PC-3 (cell line): Measurements from ENCODE around the gene RABL3.
"Not testable (repeated sequence)": the region's sequence is repeated elsewhere in the genome, so short reads cannot be mapped to it uniquely, and the experiment has no call there.

Experiments
- EZH2 ChIP-seq: fragments of 300-600 bp; sonication (generic); IDR thresholded peaks from one replicate; pipeline ENCODE4 v1.6.1; 2017; ENCODE audit warnings: antibody characterized with exemption, mild to moderate bottlenecking, low read length; ENCODE audit not compliant: unreplicated experiment
- EZH2phosphoT487 ChIP-seq: fragments of 300-600 bp; sonication (generic); IDR thresholded peaks from 2 replicates; pipeline ENCODE4 v1.6.1; 2018; ENCODE audit warnings: mild to moderate bottlenecking, antibody characterized with exemption, low read length, borderline replicate concordance
- TF ChIP-seq, protein P1 (sequence below): fragments of 300-600 bp; sonication (generic); conservative IDR thresholded peaks from 2 replicates; pipeline ENCODE4 v1.5.1; 2017; ENCODE audit warnings: antibody characterized with exemption, low read depth, mild to moderate bottlenecking, low read length

DNA sequence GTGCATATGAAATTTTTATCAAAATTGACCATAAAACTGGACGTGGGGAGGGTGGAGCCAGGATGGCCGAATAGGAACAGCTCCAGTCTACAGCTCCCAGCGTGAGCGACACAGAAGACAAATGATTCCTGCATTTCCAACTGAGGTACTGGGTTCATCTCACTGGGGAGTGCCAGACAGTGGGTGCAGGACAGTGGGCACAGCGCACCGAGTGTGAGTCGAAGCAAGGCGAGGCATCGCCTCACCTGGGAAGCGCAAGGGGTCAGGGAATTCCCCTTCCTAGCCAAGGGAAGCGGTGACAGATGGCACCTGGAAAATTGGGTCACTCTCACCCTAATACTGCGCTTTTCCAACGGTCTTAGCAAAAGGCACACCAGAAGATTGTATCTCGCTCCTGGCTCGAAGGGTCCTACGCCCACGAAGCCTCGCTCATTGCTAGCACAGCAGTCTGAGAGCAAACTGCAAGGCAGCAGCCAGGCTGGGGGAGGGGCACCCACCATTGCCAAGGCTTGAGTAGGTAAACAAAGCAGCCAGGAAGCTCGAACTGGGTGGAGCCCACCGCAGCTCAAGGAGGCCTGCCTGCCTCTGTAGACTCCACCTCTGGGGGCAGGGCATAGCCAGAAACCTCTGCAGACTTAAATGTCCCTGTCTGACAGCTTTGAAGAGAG lies 23.0 kb downstream of the RABL3 start:
- TF ChIP-seq, protein P1, sequence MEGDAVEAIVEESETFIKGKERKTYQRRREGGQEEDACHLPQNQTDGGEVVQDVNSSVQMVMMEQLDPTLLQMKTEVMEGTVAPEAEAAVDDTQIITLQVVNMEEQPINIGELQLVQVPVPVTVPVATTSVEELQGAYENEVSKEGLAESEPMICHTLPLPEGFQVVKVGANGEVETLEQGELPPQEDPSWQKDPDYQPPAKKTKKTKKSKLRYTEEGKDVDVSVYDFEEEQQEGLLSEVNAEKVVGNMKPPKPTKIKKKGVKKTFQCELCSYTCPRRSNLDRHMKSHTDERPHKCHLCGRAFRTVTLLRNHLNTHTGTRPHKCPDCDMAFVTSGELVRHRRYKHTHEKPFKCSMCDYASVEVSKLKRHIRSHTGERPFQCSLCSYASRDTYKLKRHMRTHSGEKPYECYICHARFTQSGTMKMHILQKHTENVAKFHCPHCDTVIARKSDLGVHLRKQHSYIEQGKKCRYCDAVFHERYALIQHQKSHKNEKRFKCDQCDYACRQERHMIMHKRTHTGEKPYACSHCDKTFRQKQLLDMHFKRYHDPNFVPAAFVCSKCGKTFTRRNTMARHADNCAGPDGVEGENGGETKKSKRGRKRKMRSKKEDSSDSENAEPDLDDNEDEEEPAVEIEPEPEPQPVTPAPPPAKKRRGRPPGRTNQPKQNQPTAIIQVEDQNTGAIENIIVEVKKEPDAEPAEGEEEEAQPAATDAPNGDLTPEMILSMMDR = not testable (repeated sequence)
- not testable (repeated sequence) for TF ChIP-seq EZH2, EZH2phosphoT487
